Measurements from ENCODE around the gene ITCH. TPM values are rescaled to one million over a fixed set of nuclear protein-coding genes. Genes with fewer than 3 reads are reported as not detected.

The ITCH gene
- total RNA-seq: 10 to 100 TPM; 45.4 to 68.1 TPM
- polyA plus RNA-seq: 10 to 100 TPM in 1 of 2 donors, 1 to 10 TPM in 1; 9.3 to 15.4 TPM
- long read RNA-seq, donor 1, partial matches to known transcripts: 7 of 7 reads
- long read RNA-seq, donor 1, other reads (novel, unspliced or antisense): 0 of 7 reads
- long read RNA-seq, donor 2: 0 reads
- long read RNA-seq, donor 3, full-length matches to known transcripts: 1 of 6 reads
- long read RNA-seq, donor 3, partial matches to known transcripts: 5 of 6 reads
- long read RNA-seq, donor 3, other reads (novel, unspliced or antisense): 0 of 6 reads
- long read RNA-seq, donor 4, partial matches to known transcripts: 9 of 9 reads
- long read RNA-seq, donor 4, other reads (novel, unspliced or antisense): 0 of 9 reads
- long read RNA-seq, donor 5, full-length matches to known transcripts: 1 of 1 reads
- long read RNA-seq, donor 5, partial matches to known transcripts: 0 of 1 reads
- long read RNA-seq, donor 5, other reads (novel, unspliced or antisense): 0 of 1 reads

DNA sequence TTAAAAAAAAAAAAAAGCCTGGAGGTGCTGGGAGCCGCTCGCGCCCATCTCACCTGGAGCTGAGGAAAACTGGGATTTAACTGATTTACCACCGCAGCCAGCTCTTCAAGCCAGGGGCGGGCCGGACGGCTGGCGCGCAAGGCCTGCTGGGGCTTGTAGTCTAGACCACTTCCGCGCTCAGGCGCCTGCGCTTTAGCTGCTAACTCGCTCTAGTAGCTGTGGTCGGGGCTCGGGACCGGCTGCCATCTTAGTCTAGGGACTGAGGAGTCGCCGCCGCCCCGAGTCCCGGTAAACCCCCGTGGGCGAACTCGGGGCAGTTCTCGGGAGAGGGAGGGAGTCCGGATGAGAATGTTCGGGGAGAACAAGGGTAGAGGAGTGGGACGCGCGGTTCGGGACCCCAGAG, at the start of gene ITCH:
ITCH (plus strand) TSS at position 212 of the 403 bp plus-strand sequence. CDS start 30,539 bp downstream, outside the sequence.
- ATAC-seq (ENCODE audit: insufficient read depth, low FRiP score) (peak; percentile 94), DNase-seq (peak; percentile 96 to 97 (median 96))
- no peaks in the 10 kb centered on the region for H3K9me3 ChIP-seq (ENCODE audit: control insufficient read depth in 4 of 4, insufficient read depth in 3 of 4, low read length in 3 of 4)
- H3K9ac ChIP-seq (ENCODE audit: insufficient read depth in 1 of 2, low read length in 2 of 2): peak within 1 kb of the TSS; percentile 76 to 94
- TF ChIP-seq, protein P1, sequence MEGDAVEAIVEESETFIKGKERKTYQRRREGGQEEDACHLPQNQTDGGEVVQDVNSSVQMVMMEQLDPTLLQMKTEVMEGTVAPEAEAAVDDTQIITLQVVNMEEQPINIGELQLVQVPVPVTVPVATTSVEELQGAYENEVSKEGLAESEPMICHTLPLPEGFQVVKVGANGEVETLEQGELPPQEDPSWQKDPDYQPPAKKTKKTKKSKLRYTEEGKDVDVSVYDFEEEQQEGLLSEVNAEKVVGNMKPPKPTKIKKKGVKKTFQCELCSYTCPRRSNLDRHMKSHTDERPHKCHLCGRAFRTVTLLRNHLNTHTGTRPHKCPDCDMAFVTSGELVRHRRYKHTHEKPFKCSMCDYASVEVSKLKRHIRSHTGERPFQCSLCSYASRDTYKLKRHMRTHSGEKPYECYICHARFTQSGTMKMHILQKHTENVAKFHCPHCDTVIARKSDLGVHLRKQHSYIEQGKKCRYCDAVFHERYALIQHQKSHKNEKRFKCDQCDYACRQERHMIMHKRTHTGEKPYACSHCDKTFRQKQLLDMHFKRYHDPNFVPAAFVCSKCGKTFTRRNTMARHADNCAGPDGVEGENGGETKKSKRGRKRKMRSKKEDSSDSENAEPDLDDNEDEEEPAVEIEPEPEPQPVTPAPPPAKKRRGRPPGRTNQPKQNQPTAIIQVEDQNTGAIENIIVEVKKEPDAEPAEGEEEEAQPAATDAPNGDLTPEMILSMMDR (IDR thresholded peaks at IDR 0.05; ENCODE audit: control extremely low read depth, extremely low read depth): no peak
- peak within 1 kb of the TSS; percentile 94 to 98 for H3K27ac ChIP-seq (ENCODE audit: low read depth in 1 of 2, low read length in 1 of 2)
- H3K36me3 ChIP-seq (ENCODE audit: control insufficient read depth in 4 of 4, insufficient read depth in 4 of 4, low read length in 4 of 4): peaks cover 0 to 4% (median 0%) of the 10 kb centered on the region in 4 donors
- WGBS, 2 donors: 0 to 1% methylated on average over 31 to 32 of the region's 32 CpGs
- H3K27me3 ChIP-seq (ENCODE audit: control insufficient read depth in 3 of 3, insufficient read depth in 3 of 3, low read length in 2 of 3): no peaks in the 10 kb centered on the region
- peak within 1 kb of the TSS; percentile 64 for H3K4me3 ChIP-seq
- H3K4me1 ChIP-seq (ENCODE audit: control insufficient read depth in 5 of 5, insufficient read depth in 5 of 5, low read length in 5 of 5): peaks cover 0 to 22% (median 4%) of the 10 kb centered on the region in 5 donors

DNA sequence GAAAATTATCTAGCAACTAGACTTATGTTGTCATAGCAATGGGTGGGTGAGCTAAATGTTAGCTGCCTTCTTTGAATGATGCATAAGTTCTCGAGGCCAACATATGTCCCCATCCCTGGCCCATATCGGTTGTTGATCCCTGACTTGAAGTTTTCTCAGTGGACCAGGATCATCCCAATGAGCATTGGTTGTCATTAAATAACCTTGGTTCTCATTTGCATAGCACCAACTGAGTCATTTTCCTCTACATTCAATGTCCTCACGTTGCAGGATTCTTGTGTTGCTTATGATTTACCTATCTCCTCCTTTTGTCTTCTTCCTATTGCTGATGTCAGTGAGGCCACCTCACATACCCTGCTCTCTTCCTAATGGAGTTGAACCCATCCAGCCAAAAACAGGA, 47.8 kb upstream of the ITCH start:
- H3K27me3 ChIP-seq (ENCODE audit: control insufficient read depth in 3 of 3, insufficient read depth in 3 of 3, low read length in 2 of 3): peaks cover 0 to 6% (median 4%) of the 10 kb centered on the region in 3 donors
- H3K4me1 ChIP-seq (ENCODE audit: control insufficient read depth in 5 of 5, insufficient read depth in 5 of 5, low read length in 5 of 5): peaks cover 0 to 11% (median 2%) of the 10 kb centered on the region in 5 donors
- TF ChIP-seq, protein P1 (IDR thresholded peaks at IDR 0.05; ENCODE audit: control extremely low read depth, extremely low read depth): no peak
- H3K9ac ChIP-seq (ENCODE audit: insufficient read depth in 1 of 2, low read length in 2 of 2): no peak overlapping the region
- ATAC-seq (ENCODE audit: insufficient read depth, low FRiP score) (no peak), DNase-seq (no peak)
- no peak overlapping the region for H3K27ac ChIP-seq (ENCODE audit: low read depth in 1 of 2, low read length in 1 of 2)
- H3K36me3 ChIP-seq (ENCODE audit: control insufficient read depth in 4 of 4, insufficient read depth in 4 of 4, low read length in 4 of 4): no peaks in the 10 kb centered on the region
- WGBS, 2 donors: 84 to 88% methylated on average over 3 of the region's 3 CpGs
- no peak overlapping the region for H3K4me3 ChIP-seq
- no peaks in the 10 kb centered on the region for H3K9me3 ChIP-seq (ENCODE audit: control insufficient read depth in 4 of 4, insufficient read depth in 3 of 4, low read length in 3 of 4)

DNA sequence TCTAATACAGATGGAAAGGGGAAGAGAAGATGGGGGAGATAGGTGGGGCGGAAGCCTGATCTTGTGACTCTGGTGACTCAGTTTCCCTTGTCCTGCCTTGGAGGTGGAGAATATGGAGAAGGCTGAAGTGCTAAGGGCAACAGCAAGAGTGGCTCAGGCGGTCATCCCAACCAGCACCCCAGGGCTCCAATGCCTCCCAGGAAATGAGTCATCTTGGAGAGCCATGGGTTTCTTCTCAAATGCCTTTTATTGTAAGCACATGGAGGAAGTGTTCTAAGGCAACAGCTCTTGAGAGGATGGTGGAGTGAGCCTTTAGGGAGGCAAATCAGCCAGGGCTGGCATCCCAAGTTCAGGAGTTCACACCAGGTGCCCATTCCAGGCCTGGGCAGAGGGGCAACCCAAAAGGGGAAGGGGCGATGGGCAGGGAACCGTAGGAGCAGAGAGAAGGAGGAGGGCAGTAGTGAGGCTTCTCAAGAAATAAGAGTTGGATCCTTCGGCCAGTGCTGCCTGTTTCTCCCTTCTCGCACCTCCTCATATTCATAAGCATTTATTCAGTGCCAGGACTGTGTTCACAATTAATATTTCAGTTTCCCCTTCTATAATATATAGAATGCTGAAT, 46.8 kb upstream of the ITCH start:
- Histone ChIP-seq H3K4me1 (ENCODE audit: control insufficient read depth in 5 of 5, insufficient read depth in 5 of 5, low read length in 5 of 5) (peaks cover 0 to 11% (median 2%) of the 10 kb centered on the region in 5 donors), H3K27me3 (ENCODE audit: control insufficient read depth in 3 of 3, insufficient read depth in 3 of 3, low read length in 2 of 3) (peaks cover 0 to 6% (median 4%) of the 10 kb centered on the region in 3 donors), H3K9me3 (ENCODE audit: control insufficient read depth in 4 of 4, insufficient read depth in 3 of 4, low read length in 3 of 4) (no peaks in the 10 kb centered on the region), H3K4me3 (no peak overlapping the region), H3K27ac (ENCODE audit: low read depth in 1 of 2, low read length in 1 of 2) (no peak overlapping the region), H3K9ac (ENCODE audit: insufficient read depth in 1 of 2, low read length in 2 of 2) (no peak overlapping the region), H3K36me3 (ENCODE audit: control insufficient read depth in 4 of 4, insufficient read depth in 4 of 4, low read length in 4 of 4) (no peaks in the 10 kb centered on the region)
- ATAC-seq (ENCODE audit: insufficient read depth, low FRiP score) (no peak), DNase-seq (no peak)
- WGBS, 2 donors: 92 to 95% methylated on average over 6 of the region's 6 CpGs
- TF ChIP-seq, protein P1 (IDR thresholded peaks at IDR 0.05; ENCODE audit: control extremely low read depth, extremely low read depth): no peak
